ENCODE results near the gene MEIG1. TPM values are rescaled to one million over a fixed set of nuclear protein-coding genes. Genes with fewer than 3 reads are reported as not detected.
"Not testable (repeated sequence)": the region's sequence is repeated elsewhere in the genome, so short reads cannot be mapped to it uniquely, and the experiment has no call there.

MEIG1 gene
- total RNA-seq, 2 experiments from 2014 or later: not detected

DNA sequence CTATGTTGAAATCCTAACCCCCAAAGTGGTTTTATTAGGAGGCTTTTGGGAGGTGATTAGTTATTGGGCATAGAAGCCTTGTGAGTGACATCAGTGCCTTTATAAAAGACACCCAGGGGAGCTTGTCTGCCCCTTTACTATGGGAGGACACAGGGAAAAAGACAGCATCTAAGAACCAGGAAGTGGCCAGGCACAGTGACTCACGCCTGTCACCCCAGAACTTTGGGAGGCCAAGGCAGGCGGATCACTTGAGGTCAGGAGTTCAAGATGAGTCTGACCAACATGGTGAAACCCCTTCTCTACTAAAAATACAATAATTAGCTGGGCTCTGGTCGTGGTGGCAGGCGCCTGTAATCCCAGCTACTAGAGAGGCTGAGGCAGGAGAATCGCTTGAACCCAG is 20.2 kb upstream of the MEIG1 start:
- CTCF ChIA-PET; H3K4me3 Mint-ChIP-seq; H3K27me3 Mint-ChIP-seq (ENCODE audit: low read depth); H3K9me3 Mint-ChIP-seq (ENCODE audit: insufficient read depth): not testable (repeated sequence)
- Mint-ChIP-seq H3K36me3 (ENCODE audit: low read depth) (peaks cover 57% of the 10 kb centered on the region), H3K27ac (peak overlapping the region; percentile 39), H3K4me1 (ENCODE audit: low read depth) (peaks cover 36% of the 10 kb centered on the region)
- DNase-seq: peak; percentile 50
- POLR2A ChIA-PET: interaction anchor here (0.5 kb wide), 1 partner anchor 24 kb away, joined by 4 read pairs; no protein-coding TSS in a partner anchor
- ATAC-seq: peak; percentile 50

DNA sequence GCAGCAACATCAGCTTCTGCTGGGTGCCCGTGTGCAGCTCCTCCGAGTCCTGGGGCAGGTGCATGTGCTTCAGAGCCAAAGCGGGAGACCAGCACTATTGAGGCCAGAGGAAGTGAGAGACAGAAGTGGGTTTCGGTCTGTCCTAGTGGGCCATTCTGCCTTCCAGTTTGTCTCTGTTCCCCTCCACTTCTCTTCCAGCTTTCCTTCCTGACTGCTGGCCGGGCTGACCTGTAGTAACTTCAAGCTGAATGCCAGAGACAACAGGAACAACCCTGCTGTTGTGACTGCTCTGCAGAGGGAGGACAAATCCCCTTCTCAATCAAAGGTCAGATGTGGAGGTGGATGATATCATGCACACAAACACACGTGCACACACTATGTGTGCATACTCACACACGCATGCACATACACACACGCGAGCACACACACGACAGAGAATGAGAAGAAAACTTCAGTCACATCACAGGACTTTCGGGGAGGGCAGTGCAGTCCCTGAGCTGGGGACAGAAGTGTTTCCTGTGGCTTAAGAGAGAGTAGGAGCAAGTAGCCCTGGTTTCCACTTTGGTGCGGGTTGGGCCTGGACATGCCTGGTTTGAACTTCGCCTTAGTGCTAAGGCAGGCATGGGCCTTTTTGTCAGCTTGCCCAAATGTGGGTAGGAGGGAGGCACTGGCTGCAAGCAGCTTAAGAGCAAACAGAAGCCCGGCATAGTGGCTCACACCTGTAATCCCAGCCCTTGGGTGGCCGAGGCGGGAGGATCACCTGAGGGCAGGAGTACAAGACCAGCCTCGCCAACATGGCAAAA is 16.8 kb upstream of the MEIG1 start:
- CTCF ChIA-PET; H3K4me3 Mint-ChIP-seq; POLR2A ChIA-PET; DNase-seq; H3K9me3 Mint-ChIP-seq (ENCODE audit: insufficient read depth); H3K27me3 Mint-ChIP-seq (ENCODE audit: low read depth); ATAC-seq: not testable (repeated sequence)
- H3K27ac Mint-ChIP-seq: peak overlapping the region; percentile 35
- peaks cover 47% of the 10 kb centered on the region for H3K4me1 Mint-ChIP-seq (ENCODE audit: low read depth)
- H3K36me3 Mint-ChIP-seq (ENCODE audit: low read depth): peaks cover 60% of the 10 kb centered on the region

GRCh38 chr10:14942950-14943338 is 16.2 kb upstream of the MEIG1 start:
- DNase-seq; ATAC-seq; H3K4me3 Mint-ChIP-seq; H3K27ac Mint-ChIP-seq; H3K27me3 Mint-ChIP-seq (ENCODE audit: low read depth); CTCF ChIA-PET; H3K9me3 Mint-ChIP-seq (ENCODE audit: insufficient read depth); POLR2A ChIA-PET: not testable (repeated sequence)
- Mint-ChIP-seq H3K4me1 (ENCODE audit: low read depth) (peaks cover 47% of the 10 kb centered on the region), H3K36me3 (ENCODE audit: low read depth) (peaks cover 62% of the 10 kb centered on the region)

- Mint-ChIP-seq H3K36me3 (ENCODE audit: low read depth) (peaks cover 70% of the 10 kb centered on the region), H3K27ac (no peak overlapping the region), H3K4me3 (no peak overlapping the region), H3K4me1 (ENCODE audit: low read depth) (peaks cover 44% of the 10 kb centered on the region), H3K27me3 (ENCODE audit: low read depth) (no peaks in the 10 kb centered on the region), H3K9me3 (ENCODE audit: insufficient read depth) (no peaks in the 10 kb centered on the region)
- no peak for ATAC-seq
- DNase-seq: no peak
- ChIA-PET POLR2A (no interaction called here), CTCF (interaction anchor here (1.6 kb wide), 1 partner anchor 64 kb away, joined by 3 read pairs; no protein-coding TSS in a partner anchor)
These were observed 14.1 kb upstream of the MEIG1 start for GRCh38 chr10:14945108-14945507.

DNA sequence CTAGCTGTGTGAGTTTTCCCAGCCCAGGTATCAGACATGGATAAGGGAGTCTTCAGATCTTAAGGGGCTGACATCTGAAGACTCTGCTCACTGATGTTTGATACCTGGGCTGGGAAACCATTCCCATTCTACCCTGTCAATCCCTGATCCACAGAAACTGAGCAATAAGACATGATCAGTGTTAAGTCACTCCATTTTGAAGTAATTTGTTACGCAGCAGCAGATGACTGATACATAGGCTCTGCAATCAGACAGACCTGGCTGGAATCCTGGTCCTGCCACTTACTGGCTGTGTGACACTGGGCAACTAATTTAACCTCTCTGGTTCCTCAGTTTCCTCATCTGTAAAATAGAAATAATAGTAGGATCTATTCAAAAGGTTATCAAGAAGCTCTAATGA is 11.9 kb upstream of the MEIG1 start:
- ChIA-PET POLR2A (interaction anchor here (1.3 kb wide), 1 partner anchor 12 kb away, joined by 4 read pairs; the partner anchor contains the start of gene MEIG1), CTCF (no interaction called here)
- Mint-ChIP-seq H3K4me3 (no peak overlapping the region), H3K9me3 (ENCODE audit: insufficient read depth) (no peaks in the 10 kb centered on the region), H3K27me3 (ENCODE audit: low read depth) (no peaks in the 10 kb centered on the region), H3K4me1 (ENCODE audit: low read depth) (peaks cover 56% of the 10 kb centered on the region), H3K36me3 (ENCODE audit: low read depth) (peaks cover 74% of the 10 kb centered on the region), H3K27ac (no peak overlapping the region)
- ATAC-seq: no peak
- no peak for DNase-seq

GRCh38 chr10:14949291-14949690 is 9.9 kb upstream of the MEIG1 start:
- peaks cover 70% of the 10 kb centered on the region for H3K36me3 Mint-ChIP-seq (ENCODE audit: low read depth)
- CTCF ChIA-PET: interaction anchor here (1.5 kb wide), 1 partner anchor 23 kb away, joined by 3 read pairs; no protein-coding TSS in a partner anchor
- peaks cover 51% of the 10 kb centered on the region for H3K4me1 Mint-ChIP-seq (ENCODE audit: low read depth)
- POLR2A ChIA-PET: no interaction called here
- no peak overlapping the region for H3K4me3 Mint-ChIP-seq
- peak overlapping the region; percentile 3 for H3K27ac Mint-ChIP-seq
- DNase-seq: no peak
- ATAC-seq: no peak
- no peaks in the 10 kb centered on the region for H3K9me3 Mint-ChIP-seq (ENCODE audit: insufficient read depth)
- no peaks in the 10 kb centered on the region for H3K27me3 Mint-ChIP-seq (ENCODE audit: low read depth)

DNA sequence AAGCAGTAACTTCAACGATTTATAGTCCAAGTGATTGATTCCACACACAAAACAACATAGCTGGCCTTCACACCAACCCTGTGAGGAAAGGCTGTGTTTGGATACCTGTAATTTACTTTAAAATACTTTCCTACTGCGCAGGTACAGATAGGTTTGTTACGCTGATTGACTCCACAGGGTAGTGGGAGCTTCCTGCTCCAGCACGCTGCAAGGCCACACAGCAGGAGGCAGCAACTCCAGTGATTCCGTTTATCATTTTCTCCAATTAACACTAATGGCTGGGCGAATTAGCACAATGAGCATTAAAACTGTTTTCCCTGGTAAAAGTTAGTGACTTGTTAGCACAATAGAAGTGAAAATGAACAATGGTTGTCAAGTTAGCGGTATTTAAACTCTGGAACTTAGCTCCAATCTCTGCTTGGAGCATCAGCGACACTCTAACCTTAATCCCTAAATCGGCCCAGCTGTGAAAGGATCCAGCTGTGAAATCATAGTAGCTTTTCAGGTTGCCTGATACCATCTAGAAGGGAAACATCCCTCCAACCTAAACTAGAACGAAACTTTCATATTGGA is 6.3 kb upstream of the MEIG1 start:
- DNase-seq (no peak), ATAC-seq (no peak)
- ChIA-PET CTCF (interaction anchor here (0.7 to 2.2 kb wide), 10 partner anchors 19 to 383 kb away, joined by 3 to 10 read pairs (median 4); partner anchors contain the start of genes CDNF and SUV39H2), POLR2A (interaction anchor here (0.6 to 2.9 kb wide), 11 partner anchors 19 to 236 kb away, joined by 3 to 17 read pairs (median 5); partner anchors contain the start of genes CDNF, HSPA14, MSANTD7 and RPP38)
- Mint-ChIP-seq H3K4me1 (ENCODE audit: low read depth) (peaks cover 68% of the 10 kb centered on the region), H3K9me3 (ENCODE audit: insufficient read depth) (no peaks in the 10 kb centered on the region), H3K27me3 (ENCODE audit: low read depth) (no peaks in the 10 kb centered on the region), H3K36me3 (ENCODE audit: low read depth) (peaks cover 49% of the 10 kb centered on the region), H3K27ac (peak overlapping the region; percentile 96), H3K4me3 (peak overlapping the region; percentile 94)

GRCh38 chr10:14953424-14954000 is 5.7 kb upstream of the MEIG1 start:
- Mint-ChIP-seq H3K9me3 (ENCODE audit: insufficient read depth) (no peaks in the 10 kb centered on the region), H3K4me1 (ENCODE audit: low read depth) (peaks cover 70% of the 10 kb centered on the region), H3K36me3 (ENCODE audit: low read depth) (peaks cover 43% of the 10 kb centered on the region), H3K27ac (peak overlapping the region; percentile 96), H3K4me3 (peak overlapping the region; percentile 94), H3K27me3 (ENCODE audit: low read depth) (no peaks in the 10 kb centered on the region)
- POLR2A ChIA-PET: interaction anchor here (0.6 to 2.9 kb wide), 15 partner anchors 19 to 1835 kb away, joined by 3 to 17 read pairs (median 4); partner anchors contain the start of genes CDNF, HSPA14, MSANTD7 and RPP38
- CTCF ChIA-PET: interaction anchor here (0.7 to 2.2 kb wide), 13 partner anchors 18 to 392 kb away, joined by 3 to 10 read pairs (median 4); partner anchors contain the start of genes CDNF and SUV39H2
- peak; percentile 44 for DNase-seq
- ATAC-seq: peak; percentile 59

DNA sequence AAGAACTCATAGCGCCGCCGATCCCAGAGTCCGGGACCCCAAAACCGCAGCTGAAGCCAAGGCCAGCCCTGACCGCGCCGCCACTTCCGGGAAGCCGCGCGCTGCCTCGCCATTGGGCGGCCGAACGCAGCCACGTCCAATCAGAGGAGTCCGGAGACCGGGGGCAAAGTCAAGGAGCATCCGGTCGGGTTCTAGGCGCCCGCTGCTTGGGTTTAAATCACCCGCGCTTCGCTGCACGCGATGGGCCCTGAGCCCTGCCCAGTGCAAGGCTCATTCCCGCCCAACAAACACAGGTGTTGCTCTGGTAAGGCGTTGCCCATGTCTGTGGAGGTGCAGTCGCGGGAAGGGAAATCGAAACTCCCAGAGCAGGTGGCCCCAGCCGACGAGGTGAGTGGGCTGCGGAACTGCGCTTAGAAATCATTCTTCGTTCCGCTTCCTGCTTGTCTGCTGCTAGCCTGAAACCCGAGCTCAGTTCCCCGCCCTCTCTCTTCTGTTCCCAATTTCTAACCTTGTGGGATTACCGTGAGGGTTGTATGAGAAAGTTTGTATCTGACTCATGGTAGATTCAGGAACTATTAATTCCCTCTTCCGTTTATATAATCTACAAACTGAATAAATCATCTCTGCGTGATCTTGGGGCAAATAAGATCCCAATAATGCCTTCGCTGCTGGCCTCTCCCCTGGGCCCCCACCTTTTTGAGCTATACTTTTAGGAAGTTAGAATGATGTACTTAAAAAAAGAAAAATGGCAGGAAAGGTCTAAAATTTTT is 5.0 kb upstream of the MEIG1 start, which contains the start of gene DCLRE1C:
Gene DCLRE1C, minus strand, starts transcription at position 96 of the 770 bp plus-strand sequence. Its CDS starts 86 bp downstream, at position 10.
- H3K27ac Mint-ChIP-seq: peak within 1 kb of the TSS; percentile 96
- DNase-seq: peak; percentile 96
- H3K36me3 Mint-ChIP-seq (ENCODE audit: low read depth): peaks cover 38% of the 10 kb centered on the region
- H3K4me3 Mint-ChIP-seq: peak within 1 kb of the TSS; percentile 94
- ChIA-PET POLR2A (interaction anchor here (0.6 to 2.9 kb wide), 12 partner anchors 8 to 1836 kb away, joined by 3 to 17 read pairs (median 4); partner anchors contain the start of genes CDNF, HSPA14, MSANTD7 and RPP38), CTCF (interaction anchor here (0.8 to 2.2 kb wide), 10 partner anchors 18 to 392 kb away, joined by 3 to 10 read pairs (median 4); partner anchors contain the start of gene CDNF)
- peaks cover 70% of the 10 kb centered on the region for H3K4me1 Mint-ChIP-seq (ENCODE audit: low read depth)
- no peaks in the 10 kb centered on the region for H3K9me3 Mint-ChIP-seq (ENCODE audit: insufficient read depth)
- no peaks in the 10 kb centered on the region for H3K27me3 Mint-ChIP-seq (ENCODE audit: low read depth)
- ATAC-seq: peak; percentile 96

DNA sequence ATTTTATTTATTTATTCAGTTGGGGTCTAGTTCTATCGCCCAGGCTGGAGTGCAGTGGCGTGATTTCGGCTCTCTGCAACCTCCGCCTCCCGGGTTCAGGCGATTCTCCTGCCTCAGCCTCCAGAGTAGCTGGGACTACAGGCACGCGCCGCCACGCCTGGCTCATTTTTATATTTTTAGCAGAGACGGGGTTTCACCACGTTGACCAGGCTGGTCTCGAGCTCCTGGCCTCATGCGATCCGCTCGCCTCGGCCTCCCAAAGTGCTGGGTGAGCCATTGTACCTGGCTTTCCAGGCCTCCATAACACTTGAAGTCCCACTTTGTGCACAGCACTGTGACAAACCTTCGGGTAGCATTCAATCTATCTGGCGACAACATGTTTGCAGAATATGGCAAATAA is 4.3 kb upstream of the MEIG1 start:
- ATAC-seq: no peak
- Mint-ChIP-seq H3K27ac (peak overlapping the region; percentile 96), H3K36me3 (ENCODE audit: low read depth) (peaks cover 32% of the 10 kb centered on the region), H3K9me3 (ENCODE audit: insufficient read depth) (no peaks in the 10 kb centered on the region), H3K4me1 (ENCODE audit: low read depth) (peaks cover 62% of the 10 kb centered on the region), H3K27me3 (ENCODE audit: low read depth) (no peaks in the 10 kb centered on the region), H3K4me3 (peak overlapping the region; percentile 94)
- ChIA-PET POLR2A (interaction anchor here (0.6 to 2.9 kb wide), 8 partner anchors 7 to 385 kb away, joined by 3 to 17 read pairs (median 3); partner anchors contain the start of genes RPP38 and SUV39H2), CTCF (interaction anchor here (0.8 to 2.2 kb wide), 6 partner anchors 17 to 393 kb away, joined by 3 to 10 read pairs (median 4); no protein-coding TSS in a partner anchor)
- DNase-seq: no peak
